HCT116 (cell line): ENCODE data around the gene IGF2BP3. TPM values are rescaled to one million over a fixed set of nuclear protein-coding genes. Genes with fewer than 3 reads are reported as not detected.

Experiments
- ATAC-seq: fragments of 200-7000 bp; cut with Tn5 transposase; 2 replicates; pipeline ENCODE4 v1.9.1; 2020; ENCODE audit warnings: mild to moderate bottlenecking, moderate library complexity
- BruUV-seq: library from RNA; stranded (reverse); fragments of 400-500 nt; replicated peaks from 2 replicates; lab custom pipeline; 2021; lab: Mats Ljungman, UMichigan
- CTCF ChIA-PET: fragments of 300-600 bp; sonication (Branson Sonifier 250); formaldehyde crosslinking; loops from one replicate; lab custom pipeline; 2021; ENCODE audit warnings: antibody characterized with exemption; lab: Charles Lee
- POLR2A ChIA-PET: fragments of 300-600, 350-600 bp; sonication (Branson Sonifier 250); formaldehyde crosslinking; loops from one replicate; lab custom pipeline; 2021; ENCODE audit warnings: antibody characterized with exemption; lab: Charles Lee
- RAD21 ChIA-PET, 2 experiments: fragments of 300-600 bp; sonication (Branson Sonifier 250); formaldehyde crosslinking; loops; one replicate each; lab custom pipeline; 2023; ENCODE audit warnings: low total read pairs in 2 of 2; ENCODE audit not compliant: uncharacterized antibody in 2 of 2, unreplicated experiment in 2 of 2, low non-redundant PET in 1 of 2; lab: Charles Lee
- DNase-seq: peaks from one replicate; pipeline ENCODE4 v3.0.0-alpha.2; 2010; ENCODE audit warnings: low read depth, low spot score
- H2AFZ ChIP-seq: fragments of 200-600 bp; shearing (Covaris generic), sonication (generic); 2 replicates; pipeline ENCODE4 v1.6.1; 2017; ENCODE audit warnings: low read depth, mixed run types, mixed read lengths, antibody characterized with exemption, low read length; ENCODE audit not compliant: poor library complexity, severe bottlenecking
- H3K27ac ChIP-seq: 2 replicates; pipeline ENCODE4 v1.5.1; 2012; ENCODE audit warnings: low read depth, low read length
- H3K27me3 ChIP-seq: fragments of 200-600 bp; sonication (generic); 2 replicates; pipeline ENCODE4 v1.6.1; 2016; ENCODE audit warnings: mixed run types, low read length, mixed read lengths; ENCODE audit not compliant: insufficient read depth
- H3K36me3 ChIP-seq, 2 experiments: fragments of 200-500 bp in 1 of 2; fragments of 200-600 bp in 1 of 2; sonication (Bioruptor generic) in 1 of 2; sonication (generic) in 1 of 2; 2 replicates each; pipeline versions ENCODE4 v1.5.1 to v1.6.1; 2014 to 2016; ENCODE audit warnings: low read length in 2 of 2, inconsistent platforms in 1 of 2, mixed read lengths in 1 of 2, mixed run types in 1 of 2; ENCODE audit not compliant: insufficient read depth in 2 of 2, control insufficient read depth in 1 of 2
- H3K4me1 ChIP-seq, 2 experiments: fragments of 200-600 bp in 1 of 2; sonication (generic) in 1 of 2; 2 replicates each; pipeline versions ENCODE4 v1.5.1 to v1.6.1; 2012 to 2017; ENCODE audit warnings: low read length in 2 of 2, inconsistent platforms in 1 of 2, mild to moderate bottlenecking in 1 of 2, mixed read lengths in 1 of 2, mixed run types in 1 of 2, moderate library complexity in 1 of 2; ENCODE audit not compliant: insufficient read depth in 2 of 2, control insufficient read depth in 1 of 2
- H3K4me2 ChIP-seq: fragments of 200-600 bp; sonication (generic); 2 replicates; pipeline ENCODE4 v1.6.1; 2017; ENCODE audit warnings: mixed run types, low read length, mixed read lengths
- H3K4me3 ChIP-seq, 2 experiments: fragments of 200-600 bp in 1 of 2; sonication (generic) in 1 of 2; replicated peaks in 1 of 2; 2 replicates each; pipeline ENCODE4 v1.5.1; 2011 to 2016; ENCODE audit warnings: low read length in 2 of 2, control low read depth in 1 of 2, low read depth in 1 of 2, mild to moderate bottlenecking in 1 of 2, mixed read lengths in 1 of 2, mixed run types in 1 of 2
- H3K79me2 ChIP-seq: fragments of 200-600 bp; sonication (generic); 2 replicates; pipeline ENCODE4 v1.6.1; 2017; ENCODE audit warnings: mild to moderate bottlenecking, mixed run types, low read length, moderate library complexity, mixed read lengths; ENCODE audit not compliant: insufficient read depth
- H3K9ac ChIP-seq: fragments of 200-600 bp; sonication (generic); 2 replicates; pipeline ENCODE4 v1.6.1; 2016; ENCODE audit warnings: low read length, mixed read lengths
- H3K9me2 ChIP-seq: fragments of 200-600 bp; sonication (generic), shearing (Covaris generic); 2 replicates; pipeline ENCODE4 v1.6.1; 2017; ENCODE audit warnings: mixed run types, mild to moderate bottlenecking, moderate library complexity; ENCODE audit not compliant: insufficient read depth
- H3K9me3 ChIP-seq, 2 experiments: fragments of 200-500 bp in 1 of 2; fragments of 200-600 bp in 1 of 2; sonication (Bioruptor generic) in 1 of 2; sonication (generic) in 1 of 2; 2 replicates each; pipeline ENCODE4 v1.6.1; 2014 to 2017; ENCODE audit warnings: low read length in 2 of 2, mixed read lengths in 2 of 2, inconsistent platforms in 1 of 2, low read depth in 1 of 2, mild to moderate bottlenecking in 1 of 2, mixed run types in 1 of 2, moderate library complexity in 1 of 2; ENCODE audit not compliant: control insufficient read depth in 1 of 2, insufficient read depth in 1 of 2
- H4K20me1 ChIP-seq: fragments of 200-600 bp; sonication (generic), shearing (Covaris generic); 2 replicates; pipeline ENCODE4 v1.6.1; 2017; ENCODE audit warnings: mixed run types, mild to moderate bottlenecking, moderate library complexity; ENCODE audit not compliant: insufficient read depth
- CEBPB ChIP-seq: IDR thresholded peaks from 2 replicates; pipeline ENCODE4 v1.6.1; 2012; ENCODE audit warnings: low read depth
- EGR1 ChIP-seq: IDR thresholded peaks from 2 replicates; pipeline ENCODE4 v1.6.1; 2012; ENCODE audit warnings: low read depth
- ELF1 ChIP-seq: IDR thresholded peaks from 2 replicates; pipeline ENCODE4 v1.6.1; 2012; ENCODE audit warnings: low read depth, borderline replicate concordance
- EZH2 ChIP-seq: fragments of 200-600 bp; sonication (generic); IDR thresholded peaks from 2 replicates; pipeline ENCODE4 v1.6.1; 2017; ENCODE audit warnings: antibody characterized with exemption, mixed run types
- EZH2phosphoT487 ChIP-seq: fragments of 200-600 bp; IDR thresholded peaks from 2 replicates; pipeline ENCODE4 v1.6.1; 2018; ENCODE audit warnings: antibody characterized with exemption, borderline replicate concordance
- POLR2A ChIP-seq: IDR thresholded peaks from 2 replicates; pipeline ENCODE4 v1.7.0; 2011; ENCODE audit warnings: borderline replicate concordance; ENCODE audit not compliant: insufficient read depth, insufficient read length; ENCODE audit errors: extremely low read depth
- POLR2AphosphoS5 ChIP-seq: IDR thresholded peaks from 2 replicates; pipeline ENCODE4 v1.6.1; 2011; ENCODE audit warnings: mild to moderate bottlenecking, low read depth, low read length, moderate library complexity
- SIN3A ChIP-seq: IDR thresholded peaks from 2 replicates; pipeline ENCODE4 v1.6.1; 2012; ENCODE audit warnings: low read depth
- SP1 ChIP-seq: IDR thresholded peaks from 2 replicates; pipeline ENCODE4 v1.6.1; 2012; ENCODE audit warnings: low read depth
- SRF ChIP-seq: IDR thresholded peaks from 2 replicates; pipeline ENCODE4 v1.6.1; 2012; ENCODE audit warnings: low read depth
- YY1 ChIP-seq: IDR thresholded peaks from 2 replicates; pipeline ENCODE4 v1.6.1; 2011; ENCODE audit warnings: low read length, low read depth, moderate library complexity, mild to moderate bottlenecking; ENCODE audit not compliant: insufficient replicate concordance; ENCODE audit errors: extremely low read depth
- ZNF274 ChIP-seq: fragments of 200-500 bp; sonication (Bioruptor generic); IDR thresholded peaks from 2 replicates; pipeline ENCODE4 v1.6.1; 2014; ENCODE audit warnings: mild to moderate bottlenecking, low read depth, low read length, inconsistent platforms
- intact Hi-C: fragments of 100-400 bp; cut with micrococcal nuclease; formaldehyde crosslinking; loops from 2 replicates; pipeline ENCODE4 v1.10.0; 2022
- total RNA-seq: library from RNA; stranded (reverse); gene quantifications from one replicate; pipeline ENCODE4 v1.2.1, GENCODE V29; 2021; ENCODE audit not compliant: unreplicated experiment
- TF ChIP-seq, protein P1 (sequence below): IDR thresholded peaks from 2 replicates; pipeline ENCODE4 v1.6.1; 2012
- TF ChIP-seq, protein P2 (sequence below): IDR thresholded peaks from 2 replicates; pipeline ENCODE4 v1.6.1; 2012
- TF ChIP-seq, protein P3 (sequence below): IDR thresholded peaks from 2 replicates; pipeline ENCODE4 v1.6.1; 2012; ENCODE audit warnings: low read depth
- TF ChIP-seq, protein P4 (sequence below), 3 experiments: fragments of 200-600 bp in 1 of 3; sonication (generic) in 1 of 3; IDR thresholded peaks in 2 of 3; conservative IDR thresholded peaks in 1 of 3; 2 replicates each; pipeline ENCODE4 v1.5.1; 2012 to 2017; ENCODE audit warnings: low read depth in 2 of 3, low read length in 2 of 3, antibody characterized with exemption in 1 of 3, borderline replicate concordance in 1 of 3, control low read depth in 1 of 3, mild to moderate bottlenecking in 1 of 3, mixed read lengths in 1 of 3, mixed run types in 1 of 3, moderate library complexity in 1 of 3; ENCODE audit not compliant: insufficient read depth in 1 of 3

The IGF2BP3 gene
- total RNA-seq, 1 experiment from 2014 or later: 79.1 TPM

DNA sequence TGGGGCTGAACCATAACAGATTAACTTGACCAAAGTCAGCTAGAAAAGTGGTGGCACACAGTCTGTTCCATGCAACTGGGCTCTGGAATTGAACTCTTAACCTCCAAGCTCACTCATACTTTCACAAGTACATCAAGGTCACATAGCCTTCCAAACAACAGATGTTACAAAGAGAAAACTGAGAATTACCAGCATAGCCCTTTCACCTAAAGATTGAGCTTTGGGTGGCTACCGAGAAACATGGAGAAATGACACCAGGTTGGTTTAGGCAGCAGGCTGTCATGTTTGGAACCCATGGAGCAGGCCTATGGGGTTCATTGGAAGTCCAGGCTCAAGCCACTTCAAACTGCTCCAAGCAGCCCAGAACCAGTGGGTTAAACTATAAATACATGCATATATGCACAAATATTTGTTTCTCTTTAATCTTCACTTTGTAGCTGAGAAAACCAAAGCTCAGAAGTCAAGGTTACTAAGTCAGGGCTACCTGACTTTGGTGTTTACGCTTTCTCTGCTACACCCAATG is 112.1 kb downstream of the IGF2BP3 start:
- Histone ChIP-seq H3K36me3 (no peaks in the 10 kb centered on the region; a peak in 1 of 4 replicates), H3K4me3 (no peak overlapping the region), H3K9me3 (no peaks in the 10 kb centered on the region), H2AFZ (no peak overlapping the region), H3K9me2 (no peaks in the 10 kb centered on the region), H3K4me2 (peak overlapping the region; percentile 49), H3K9ac (no peak overlapping the region; the same call in 1 of the 2 replicates), H3K4me1 (peaks cover 60 to 64% of the 10 kb centered on the region in 2 experiments), H3K79me2 (peaks cover 46% of the 10 kb centered on the region), H3K27ac (peak overlapping the region; percentile 64), H4K20me1 (no peaks in the 10 kb centered on the region), H3K27me3 (no peaks in the 10 kb centered on the region)
- no TSS peak for BruUV-seq
- ChIA-PET POLR2A (interaction anchor here (1.0 kb wide), 2 partner anchors 9 to 11 kb away, joined by 4 read pairs; no protein-coding TSS in a partner anchor), RAD21 (interaction anchor here in 1 of 2 experiments (1.1 kb wide), 1 partner anchor 115 kb away, joined by 3 read pairs; no protein-coding TSS in a partner anchor), CTCF (interaction anchor here (0.6 to 1.9 kb wide), 15 partner anchors 9 to 189 kb away, joined by 3 to 13 read pairs (median 4); no protein-coding TSS in a partner anchor)
- intact Hi-C loops: loop anchor here (5.0 kb wide), 1 partner anchor 189 kb away; no protein-coding TSS in a partner anchor
- peak; percentile 30; the same call in 1 of the 2 replicates for ATAC-seq
- TF ChIP-seq POLR2AphosphoS5: no peak
- no peak for TF ChIP-seq SRF
- TF ChIP-seq EZH2phosphoT487: no peak
- TF ChIP-seq, protein P1, sequence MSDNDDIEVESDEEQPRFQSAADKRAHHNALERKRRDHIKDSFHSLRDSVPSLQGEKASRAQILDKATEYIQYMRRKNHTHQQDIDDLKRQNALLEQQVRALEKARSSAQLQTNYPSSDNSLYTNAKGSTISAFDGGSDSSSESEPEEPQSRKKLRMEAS: no peak
- TF ChIP-seq EGR1: no peak
- no peak for TF ChIP-seq ZNF274
- no peak for TF ChIP-seq POLR2A
- no peak for TF ChIP-seq YY1
- TF ChIP-seq, protein P2, sequence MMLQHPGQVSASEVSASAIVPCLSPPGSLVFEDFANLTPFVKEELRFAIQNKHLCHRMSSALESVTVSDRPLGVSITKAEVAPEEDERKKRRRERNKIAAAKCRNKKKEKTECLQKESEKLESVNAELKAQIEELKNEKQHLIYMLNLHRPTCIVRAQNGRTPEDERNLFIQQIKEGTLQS: no peak
- no peak for TF ChIP-seq SP1
- TF ChIP-seq ELF1: no peak
- TF ChIP-seq SIN3A: no peak
- TF ChIP-seq, protein P3, sequence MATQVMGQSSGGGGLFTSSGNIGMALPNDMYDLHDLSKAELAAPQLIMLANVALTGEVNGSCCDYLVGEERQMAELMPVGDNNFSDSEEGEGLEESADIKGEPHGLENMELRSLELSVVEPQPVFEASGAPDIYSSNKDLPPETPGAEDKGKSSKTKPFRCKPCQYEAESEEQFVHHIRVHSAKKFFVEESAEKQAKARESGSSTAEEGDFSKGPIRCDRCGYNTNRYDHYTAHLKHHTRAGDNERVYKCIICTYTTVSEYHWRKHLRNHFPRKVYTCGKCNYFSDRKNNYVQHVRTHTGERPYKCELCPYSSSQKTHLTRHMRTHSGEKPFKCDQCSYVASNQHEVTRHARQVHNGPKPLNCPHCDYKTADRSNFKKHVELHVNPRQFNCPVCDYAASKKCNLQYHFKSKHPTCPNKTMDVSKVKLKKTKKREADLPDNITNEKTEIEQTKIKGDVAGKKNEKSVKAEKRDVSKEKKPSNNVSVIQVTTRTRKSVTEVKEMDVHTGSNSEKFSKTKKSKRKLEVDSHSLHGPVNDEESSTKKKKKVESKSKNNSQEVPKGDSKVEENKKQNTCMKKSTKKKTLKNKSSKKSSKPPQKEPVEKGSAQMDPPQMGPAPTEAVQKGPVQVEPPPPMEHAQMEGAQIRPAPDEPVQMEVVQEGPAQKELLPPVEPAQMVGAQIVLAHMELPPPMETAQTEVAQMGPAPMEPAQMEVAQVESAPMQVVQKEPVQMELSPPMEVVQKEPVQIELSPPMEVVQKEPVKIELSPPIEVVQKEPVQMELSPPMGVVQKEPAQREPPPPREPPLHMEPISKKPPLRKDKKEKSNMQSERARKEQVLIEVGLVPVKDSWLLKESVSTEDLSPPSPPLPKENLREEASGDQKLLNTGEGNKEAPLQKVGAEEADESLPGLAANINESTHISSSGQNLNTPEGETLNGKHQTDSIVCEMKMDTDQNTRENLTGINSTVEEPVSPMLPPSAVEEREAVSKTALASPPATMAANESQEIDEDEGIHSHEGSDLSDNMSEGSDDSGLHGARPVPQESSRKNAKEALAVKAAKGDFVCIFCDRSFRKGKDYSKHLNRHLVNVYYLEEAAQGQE: no peak
- no peak for TF ChIP-seq CEBPB
- no peak for TF ChIP-seq EZH2
- TF ChIP-seq, protein P4, sequence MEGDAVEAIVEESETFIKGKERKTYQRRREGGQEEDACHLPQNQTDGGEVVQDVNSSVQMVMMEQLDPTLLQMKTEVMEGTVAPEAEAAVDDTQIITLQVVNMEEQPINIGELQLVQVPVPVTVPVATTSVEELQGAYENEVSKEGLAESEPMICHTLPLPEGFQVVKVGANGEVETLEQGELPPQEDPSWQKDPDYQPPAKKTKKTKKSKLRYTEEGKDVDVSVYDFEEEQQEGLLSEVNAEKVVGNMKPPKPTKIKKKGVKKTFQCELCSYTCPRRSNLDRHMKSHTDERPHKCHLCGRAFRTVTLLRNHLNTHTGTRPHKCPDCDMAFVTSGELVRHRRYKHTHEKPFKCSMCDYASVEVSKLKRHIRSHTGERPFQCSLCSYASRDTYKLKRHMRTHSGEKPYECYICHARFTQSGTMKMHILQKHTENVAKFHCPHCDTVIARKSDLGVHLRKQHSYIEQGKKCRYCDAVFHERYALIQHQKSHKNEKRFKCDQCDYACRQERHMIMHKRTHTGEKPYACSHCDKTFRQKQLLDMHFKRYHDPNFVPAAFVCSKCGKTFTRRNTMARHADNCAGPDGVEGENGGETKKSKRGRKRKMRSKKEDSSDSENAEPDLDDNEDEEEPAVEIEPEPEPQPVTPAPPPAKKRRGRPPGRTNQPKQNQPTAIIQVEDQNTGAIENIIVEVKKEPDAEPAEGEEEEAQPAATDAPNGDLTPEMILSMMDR (IDR thresholded peaks at IDR 0.05 in 2 of 3, conservative IDR thresholded peaks at IDR 0.05 in 1 of 3; ENCODE audit: borderline replicate concordance in 1 of 3, insufficient read depth in 1 of 3, low read depth in 2 of 3, low read length in 2 of 3): no peak
- no peak for DNase-seq
